A673 (cell line): ENCODE data around the gene UVSSA. TPM values are rescaled to one million over a fixed set of nuclear protein-coding genes. Genes with fewer than 3 reads are reported as not detected.

Source experiments
- BruUV-seq: library from RNA; stranded (reverse); fragments of 400-500 nt; replicated peaks from 2 replicates; lab custom pipeline; 2021; lab: Mats Ljungman, UMichigan
- CTCF ChIA-PET: fragments of 300-600 bp; sonication (Branson Sonifier 250); formaldehyde crosslinking; loops from one replicate; lab custom pipeline; 2022; ENCODE audit warnings: antibody characterized with exemption; lab: Charles Lee
- POLR2A ChIA-PET: fragments of 300-600 bp; sonication (Branson Sonifier 250); formaldehyde crosslinking; loops from one replicate; lab custom pipeline; 2022; ENCODE audit warnings: antibody characterized with exemption; ENCODE audit not compliant: low non-redundant PET; lab: Charles Lee
- DNase-seq: peaks from one replicate; pipeline ENCODE4 v3.0.0-alpha.2; 2015; ENCODE audit warnings: low spot score
- H3K27ac ChIP-seq: fragments of 200-600 bp; sonication (generic); 2 replicates; pipeline ENCODE4 v1.5.1; 2016; ENCODE audit warnings: mixed run types, low read depth, mild to moderate bottlenecking, mixed read lengths, antibody characterized with exemption, low read length; ENCODE audit not compliant: poor library complexity, severe bottlenecking
- H3K27me3 ChIP-seq: fragments of 200-600 bp; sonication (generic); replicated peaks from 2 replicates; pipeline ENCODE4 v1.6.1; 2017; ENCODE audit warnings: mixed run types, low read depth, mild to moderate bottlenecking, mixed read lengths, antibody characterized with exemption, low read length; ENCODE audit not compliant: insufficient read depth, poor library complexity
- H3K36me3 ChIP-seq: fragments of 200-600 bp; sonication (generic); 2 replicates; pipeline ENCODE4 v1.6.1; 2016; ENCODE audit warnings: mixed run types, mild to moderate bottlenecking, mixed read lengths, antibody characterized with exemption, low read length; ENCODE audit not compliant: insufficient read depth, poor library complexity, severe bottlenecking
- H3K4me1 ChIP-seq: fragments of 200-600 bp; sonication (generic); 2 replicates; pipeline ENCODE4 v1.6.1; 2017; ENCODE audit warnings: mixed run types, mild to moderate bottlenecking, mixed read lengths, antibody characterized with exemption, low read length; ENCODE audit not compliant: insufficient read depth, poor library complexity, severe bottlenecking
- H3K4me3 ChIP-seq: fragments of 200-600 bp; sonication (generic); 2 replicates; pipeline ENCODE4 v1.5.1; 2016; ENCODE audit warnings: low read depth, mixed run types, mild to moderate bottlenecking, mixed read lengths, low read length; ENCODE audit not compliant: poor library complexity, severe bottlenecking
- H3K9me3 ChIP-seq: fragments of 200-600 bp; sonication (generic); 2 replicates; pipeline ENCODE4 v1.6.1; 2016; ENCODE audit warnings: mixed run types, low read depth, mild to moderate bottlenecking, mixed read lengths, antibody characterized with exemption, low read length; ENCODE audit not compliant: poor library complexity, severe bottlenecking
- EZH2 ChIP-seq: fragments of 200-600 bp; sonication (generic); IDR thresholded peaks from 2 replicates; pipeline ENCODE4 v1.6.1; 2017; ENCODE audit warnings: borderline replicate concordance, low read depth, mild to moderate bottlenecking, mixed read lengths, antibody characterized with exemption, low read length; ENCODE audit not compliant: poor library complexity, severe bottlenecking
- intact Hi-C: fragments of 100-400 bp; cut with micrococcal nuclease; formaldehyde crosslinking; loops from one replicate; pipeline ENCODE4 v1.10.0; 2022; ENCODE audit not compliant: unreplicated experiment
- total RNA-seq: library from RNA; stranded (reverse); gene quantifications from 2 replicates; pipeline ENCODE4 v1.2.3, GENCODE V29; 2021
- TF ChIP-seq, protein P1 (sequence below): fragments of 300-800, 200-600 bp; sonication (generic); conservative IDR thresholded peaks from 2 replicates; pipeline ENCODE4 v1.5.1; 2017; ENCODE audit warnings: low read depth, mild to moderate bottlenecking, antibody characterized with exemption, low read length, moderate library complexity, mixed read lengths

Gene UVSSA
- total RNA-seq, 1 experiment from 2014 or later = 20.3 TPM

DNA sequence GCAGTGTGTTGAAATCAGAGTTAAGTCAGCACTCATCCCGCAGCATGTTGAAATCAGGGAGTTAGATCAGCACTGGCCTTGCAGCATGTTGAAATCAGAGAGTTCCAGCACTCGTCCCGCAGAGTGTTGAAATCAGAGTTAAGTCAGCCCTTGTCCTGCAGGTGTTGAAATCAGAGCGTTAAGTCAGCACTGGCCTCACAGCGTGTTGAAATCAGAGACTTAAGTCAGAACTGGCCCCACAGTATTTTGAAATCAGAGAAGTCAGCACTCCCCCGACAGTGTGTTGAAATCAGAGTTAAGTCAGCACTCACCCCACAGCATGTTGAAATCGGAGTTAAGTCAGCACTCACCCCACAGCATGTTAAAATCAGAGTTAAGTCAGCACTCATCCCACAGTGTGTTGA, 10.9 kb upstream of the UVSSA start:
- Histone ChIP-seq H3K4me1 (no peaks in the 10 kb centered on the region), H3K9me3 (no peaks in the 10 kb centered on the region), H3K36me3 (peaks cover 56% of the 10 kb centered on the region), H3K4me3 (no peak overlapping the region), H3K27ac (no peak overlapping the region), H3K27me3 (no peaks in the 10 kb centered on the region)
- DNase-seq = no peak
- POLR2A ChIA-PET = no interaction called here
- TF ChIP-seq, protein P1, sequence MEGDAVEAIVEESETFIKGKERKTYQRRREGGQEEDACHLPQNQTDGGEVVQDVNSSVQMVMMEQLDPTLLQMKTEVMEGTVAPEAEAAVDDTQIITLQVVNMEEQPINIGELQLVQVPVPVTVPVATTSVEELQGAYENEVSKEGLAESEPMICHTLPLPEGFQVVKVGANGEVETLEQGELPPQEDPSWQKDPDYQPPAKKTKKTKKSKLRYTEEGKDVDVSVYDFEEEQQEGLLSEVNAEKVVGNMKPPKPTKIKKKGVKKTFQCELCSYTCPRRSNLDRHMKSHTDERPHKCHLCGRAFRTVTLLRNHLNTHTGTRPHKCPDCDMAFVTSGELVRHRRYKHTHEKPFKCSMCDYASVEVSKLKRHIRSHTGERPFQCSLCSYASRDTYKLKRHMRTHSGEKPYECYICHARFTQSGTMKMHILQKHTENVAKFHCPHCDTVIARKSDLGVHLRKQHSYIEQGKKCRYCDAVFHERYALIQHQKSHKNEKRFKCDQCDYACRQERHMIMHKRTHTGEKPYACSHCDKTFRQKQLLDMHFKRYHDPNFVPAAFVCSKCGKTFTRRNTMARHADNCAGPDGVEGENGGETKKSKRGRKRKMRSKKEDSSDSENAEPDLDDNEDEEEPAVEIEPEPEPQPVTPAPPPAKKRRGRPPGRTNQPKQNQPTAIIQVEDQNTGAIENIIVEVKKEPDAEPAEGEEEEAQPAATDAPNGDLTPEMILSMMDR = no peak
- no peak for TF ChIP-seq EZH2
- no TSS peak for BruUV-seq
- CTCF ChIA-PET = no interaction called here
- intact Hi-C loops = no loop called here

DNA sequence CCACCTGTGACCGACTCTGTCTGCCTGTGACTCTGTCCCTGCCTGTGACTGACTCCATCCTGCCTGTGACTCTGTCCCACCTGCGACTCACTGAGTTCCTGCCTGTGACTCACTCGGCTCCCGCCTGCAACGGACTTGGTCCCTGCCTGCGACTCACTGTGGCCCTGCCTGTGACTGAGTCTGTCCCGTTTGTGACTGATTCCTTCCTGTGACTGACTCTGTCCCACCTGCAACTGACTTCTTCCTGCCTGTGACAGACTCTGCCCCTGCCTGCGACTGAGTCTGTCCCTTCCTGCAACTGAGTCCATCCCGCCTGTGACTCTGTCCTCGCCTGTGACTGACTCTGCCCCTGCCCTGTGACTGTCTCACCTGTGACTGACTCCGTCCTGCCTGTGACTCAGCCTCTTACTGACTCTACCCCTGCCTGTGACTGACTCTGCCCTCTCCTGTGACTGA, 9.6 kb upstream of the UVSSA start:
- no peaks in the 10 kb centered on the region for H3K27me3 ChIP-seq
- no peak overlapping the region for H3K4me3 ChIP-seq
- intact Hi-C loops = no loop called here
- no peaks in the 10 kb centered on the region for H3K4me1 ChIP-seq
- no peak for TF ChIP-seq EZH2
- TF ChIP-seq, protein P1 = no peak
- H3K27ac ChIP-seq = no peak overlapping the region
- CTCF ChIA-PET = no interaction called here
- no TSS peak for BruUV-seq
- H3K36me3 ChIP-seq = peaks cover 61% of the 10 kb centered on the region
- no peak for DNase-seq
- no peaks in the 10 kb centered on the region for H3K9me3 ChIP-seq
- POLR2A ChIA-PET = no interaction called here

DNA sequence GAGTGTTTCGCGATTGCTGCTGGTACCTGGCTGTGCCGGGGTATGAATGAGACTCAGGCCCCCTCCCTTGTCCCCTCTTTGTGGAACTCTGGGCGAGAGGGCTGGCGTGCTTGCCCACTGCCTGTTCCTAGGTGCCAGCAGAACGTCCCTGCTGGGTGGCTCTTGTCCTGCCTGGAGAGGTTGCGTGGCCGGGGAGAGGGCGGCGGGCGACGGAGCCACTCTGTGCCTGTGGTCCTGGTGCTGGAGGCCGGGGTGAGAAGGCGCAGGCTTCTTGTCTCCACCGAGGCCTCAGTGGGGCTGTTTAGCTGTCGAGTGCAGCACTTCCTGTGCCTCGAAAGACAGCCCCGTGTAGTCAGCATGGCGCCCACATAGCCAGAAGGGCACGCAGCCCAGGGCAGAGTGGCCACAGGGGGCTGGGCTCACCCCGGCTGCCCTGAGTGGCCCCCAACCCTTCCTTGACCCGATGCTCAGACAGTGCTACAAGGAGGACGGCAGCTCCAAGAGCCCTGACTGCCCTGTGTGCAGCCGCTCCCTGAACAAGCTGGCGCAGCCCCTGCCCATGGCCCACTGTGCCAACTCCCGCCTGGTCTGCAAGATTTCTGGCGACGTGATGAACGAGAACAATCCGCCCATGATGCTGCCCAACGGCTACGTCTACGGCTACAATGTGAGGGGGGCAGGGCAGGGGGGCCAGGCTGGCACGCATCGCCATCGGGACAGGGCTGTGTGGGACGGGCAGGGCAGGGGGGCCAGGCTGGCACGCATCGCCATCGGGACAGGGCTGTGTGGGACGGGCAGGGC, 8.9 kb upstream of the UVSSA start:
- intact Hi-C loops = no loop called here
- Histone ChIP-seq H3K27ac (no peak overlapping the region), H3K4me1 (no peaks in the 10 kb centered on the region), H3K4me3 (no peak overlapping the region), H3K27me3 (no peaks in the 10 kb centered on the region), H3K9me3 (no peaks in the 10 kb centered on the region), H3K36me3 (peaks cover 57% of the 10 kb centered on the region)
- DNase-seq = no peak
- TF ChIP-seq, protein P1 = no peak
- TF ChIP-seq EZH2 = no peak
- ChIA-PET POLR2A (no interaction called here), CTCF (no interaction called here)
- BruUV-seq = no TSS peak
